RKO (cell line): Measurements from ENCODE around the gene ABCD3.

ENCODE experiments used
- DNase-seq: peaks from one replicate; pipeline ENCODE4 v3.0.0-alpha.2; 2016; ENCODE audit warnings: low spot score

The ABCD3 gene

DNA sequence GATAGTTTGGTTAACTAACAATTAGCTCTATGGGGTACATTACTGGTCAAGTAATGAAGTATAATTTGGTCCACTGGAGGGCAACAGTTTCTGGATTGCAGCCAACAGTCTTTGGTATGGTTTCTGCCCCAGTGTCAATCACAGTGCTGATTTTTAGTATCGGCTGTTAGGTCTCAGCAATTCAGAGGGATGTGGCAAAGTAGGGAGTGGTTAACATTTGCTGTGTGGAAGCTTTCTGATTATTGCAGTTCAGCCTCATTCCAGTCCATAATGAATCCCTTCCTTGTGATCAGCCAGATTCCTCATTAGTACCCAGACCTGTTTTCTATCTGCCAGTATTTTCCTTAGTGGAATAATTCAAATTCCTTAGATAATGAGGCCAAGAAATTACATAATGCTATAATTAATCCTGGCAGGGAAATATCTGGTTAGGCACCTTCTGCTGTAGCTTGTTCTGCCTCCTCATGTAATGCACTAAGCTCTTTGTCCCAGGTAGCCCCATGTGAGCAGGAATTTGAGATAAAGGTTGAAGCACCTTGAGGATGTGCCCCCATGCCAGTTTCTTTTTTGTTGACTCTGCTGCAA lies 109.3 kb downstream of the ABCD3 start:
- DNase-seq: no peak

DNA sequence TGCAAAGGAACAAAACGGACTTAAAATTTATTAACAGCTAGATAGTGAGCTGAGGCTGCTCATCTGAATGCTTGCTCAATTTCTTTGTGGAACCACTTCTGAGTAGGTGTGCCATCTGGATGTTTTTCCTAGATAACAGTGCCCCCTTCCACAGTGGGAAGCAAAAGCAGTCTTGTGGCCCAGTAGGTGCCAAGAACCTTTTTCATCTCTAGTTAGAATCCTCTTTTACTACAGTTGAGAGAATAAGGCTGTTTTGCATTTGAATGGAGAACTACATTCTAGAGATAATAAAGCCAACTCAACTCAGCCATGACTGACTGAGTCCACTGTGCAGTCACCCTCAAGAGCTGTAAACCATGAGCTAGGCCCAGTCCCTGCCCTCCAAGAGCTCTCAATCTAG lies 110.1 kb downstream of the ABCD3 start:
- no peak for DNase-seq

DNA sequence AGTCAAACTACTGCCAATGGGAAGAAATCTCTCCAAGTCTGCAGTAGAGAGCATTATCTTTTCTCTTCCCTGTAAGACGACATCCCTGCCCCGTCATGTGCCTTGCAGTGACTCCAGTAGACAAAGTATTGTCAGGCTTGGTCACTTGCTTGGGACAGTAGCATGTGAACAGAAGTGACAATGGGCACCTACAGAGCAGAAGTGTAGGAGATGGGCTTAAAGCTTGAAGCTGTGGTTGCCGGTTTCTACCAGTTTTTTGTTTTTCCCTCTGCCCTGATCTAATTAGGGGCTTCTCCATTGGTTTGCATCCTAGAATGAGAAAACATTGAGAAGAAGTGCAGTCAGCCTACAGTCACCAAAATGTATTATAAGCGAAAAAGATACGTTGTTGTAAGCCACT lies 110.6 kb downstream of the ABCD3 start:
- no peak for DNase-seq

DNA sequence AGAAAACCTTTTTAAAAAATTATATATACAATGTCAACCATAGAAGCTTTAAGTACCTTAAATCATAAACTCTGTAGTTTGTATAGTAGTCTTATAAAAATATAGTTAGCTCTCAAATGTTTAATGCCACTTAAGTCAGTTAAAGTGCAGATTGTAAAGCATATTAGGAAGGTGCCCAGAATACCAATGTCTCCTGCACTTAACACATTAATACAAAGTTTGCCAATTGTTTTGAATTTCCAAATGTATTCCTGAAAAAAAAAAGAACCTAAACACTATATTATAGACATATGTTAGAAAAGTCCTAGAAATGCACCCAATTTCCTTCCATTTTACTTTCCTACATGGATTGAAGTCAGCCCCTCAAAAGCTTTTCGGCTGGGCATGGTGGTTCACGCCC lies 111.2 kb downstream of the ABCD3 start:
- DNase-seq: no peak

DNA sequence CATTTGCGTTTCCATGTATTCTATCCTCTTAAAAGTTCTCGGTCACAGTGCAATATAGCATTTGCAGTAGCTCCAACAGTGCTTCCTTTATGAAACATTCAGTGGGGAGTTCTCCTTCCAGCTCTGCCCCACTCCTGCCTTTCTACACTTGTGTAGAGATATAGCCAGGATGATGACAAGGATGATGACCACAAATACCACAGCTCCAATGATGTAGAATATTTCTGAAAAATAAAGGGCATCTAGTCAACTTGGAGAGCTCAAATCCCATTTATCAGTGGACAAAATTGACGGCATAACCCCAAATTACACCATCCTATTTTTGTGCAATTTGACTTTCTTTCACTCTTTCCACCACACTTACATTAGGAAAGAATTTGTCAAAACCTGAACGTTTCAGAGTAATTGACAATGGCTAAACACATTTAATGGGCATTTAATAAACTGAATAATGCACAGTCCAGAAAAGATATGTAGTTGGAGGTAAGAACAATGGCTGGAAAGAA lies 112.2 kb downstream of the ABCD3 start:
- DNase-seq: no peak

DNA sequence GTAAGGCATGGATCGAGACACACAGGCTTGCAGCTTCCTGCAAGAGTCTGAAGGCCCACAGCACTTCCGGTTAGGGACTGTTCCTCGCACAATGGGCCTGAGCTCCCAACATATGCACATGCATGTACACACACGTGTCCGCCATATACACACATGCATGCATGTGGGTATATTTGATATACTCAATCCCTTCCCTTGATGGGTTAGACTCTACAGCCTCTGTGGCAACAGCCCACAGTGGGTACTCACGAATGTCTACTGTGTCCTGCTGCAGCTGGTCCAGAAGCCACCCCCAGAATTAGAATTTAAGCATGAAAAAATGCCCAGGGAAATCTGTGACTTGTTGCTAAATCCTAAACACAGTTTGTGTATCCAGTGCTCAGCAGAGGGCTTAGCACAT lies 113.5 kb downstream of the ABCD3 start:
- DNase-seq: no peak

DNA sequence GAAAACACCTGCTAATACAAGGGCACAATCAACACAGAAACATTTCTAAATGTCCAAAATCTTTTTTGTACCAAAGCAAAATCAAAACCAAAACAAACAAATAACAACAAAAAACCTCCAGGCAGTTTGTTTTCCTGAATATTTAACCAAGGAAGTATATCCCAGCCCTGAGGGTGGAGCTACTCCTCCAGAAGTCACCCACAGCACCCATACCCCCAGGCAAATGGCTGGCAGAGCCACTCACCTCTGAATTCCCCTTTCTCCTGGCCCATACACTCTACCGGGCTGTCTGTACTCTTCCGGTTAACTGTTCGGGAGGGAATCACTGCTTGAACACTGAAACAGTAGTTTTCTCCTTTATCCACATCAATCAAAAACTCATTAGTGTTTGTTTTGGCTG lies 113.9 kb downstream of the ABCD3 start:
- DNase-seq: no peak

DNA sequence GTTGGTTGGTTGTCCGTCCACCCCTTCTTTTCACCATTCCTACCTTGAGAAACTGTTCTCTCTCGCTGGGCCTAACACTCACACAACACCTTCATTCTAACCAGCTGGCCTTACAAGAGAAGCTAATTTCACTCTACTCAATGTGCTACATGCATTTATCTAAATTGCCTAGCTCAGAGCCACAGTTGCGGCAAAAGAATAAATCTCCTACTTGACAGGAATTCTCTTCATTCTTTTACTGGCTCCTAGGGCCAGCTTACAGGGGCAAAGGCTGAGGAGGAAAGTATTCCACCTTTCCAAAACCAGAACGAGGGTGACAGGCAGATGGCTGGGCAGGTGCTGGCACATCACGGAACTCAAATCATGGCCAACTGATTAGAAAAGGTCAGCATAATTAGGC lies 116.9 kb downstream of the ABCD3 start:
- DNase-seq: no peak

DNA sequence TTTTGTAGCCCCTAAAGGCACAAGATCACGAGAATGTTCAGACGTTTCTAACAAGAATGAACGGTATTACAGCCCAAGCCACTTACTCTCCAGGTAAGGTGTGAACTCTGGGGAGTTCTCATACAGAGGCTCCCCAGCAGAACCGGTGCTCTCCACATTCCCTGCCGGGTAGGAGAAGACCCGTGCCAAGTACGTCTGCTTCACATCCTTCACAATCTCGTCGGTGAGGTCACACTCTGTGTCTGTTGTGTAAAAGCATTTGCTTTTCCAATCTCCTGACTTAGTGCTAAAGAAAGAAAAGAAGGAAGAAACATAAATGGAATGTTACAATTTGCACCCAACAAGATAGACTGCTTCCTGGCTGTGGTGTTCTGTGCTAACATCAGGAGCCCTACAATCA lies 117.7 kb downstream of the ABCD3 start:
- DNase-seq: no peak

DNA sequence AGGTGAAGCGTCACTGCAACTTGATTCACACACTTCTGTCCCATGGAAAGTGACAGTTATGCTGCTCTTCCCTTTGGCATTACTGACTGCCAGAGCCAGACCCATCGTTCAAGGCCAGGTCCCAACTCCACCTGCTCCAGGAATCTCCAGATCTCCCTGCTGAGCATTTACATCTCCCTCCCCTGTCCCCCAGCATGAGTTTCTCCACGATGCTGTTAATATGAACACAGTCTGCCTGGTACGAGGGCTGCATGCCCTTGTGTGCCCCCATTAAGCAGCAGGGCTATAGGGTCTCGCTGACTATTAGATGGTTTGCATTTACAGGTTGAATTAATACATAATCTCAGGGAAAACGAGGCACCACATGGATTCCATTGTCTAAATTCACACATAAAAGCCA lies 119.1 kb downstream of the ABCD3 start:
- DNase-seq: no peak

DNA sequence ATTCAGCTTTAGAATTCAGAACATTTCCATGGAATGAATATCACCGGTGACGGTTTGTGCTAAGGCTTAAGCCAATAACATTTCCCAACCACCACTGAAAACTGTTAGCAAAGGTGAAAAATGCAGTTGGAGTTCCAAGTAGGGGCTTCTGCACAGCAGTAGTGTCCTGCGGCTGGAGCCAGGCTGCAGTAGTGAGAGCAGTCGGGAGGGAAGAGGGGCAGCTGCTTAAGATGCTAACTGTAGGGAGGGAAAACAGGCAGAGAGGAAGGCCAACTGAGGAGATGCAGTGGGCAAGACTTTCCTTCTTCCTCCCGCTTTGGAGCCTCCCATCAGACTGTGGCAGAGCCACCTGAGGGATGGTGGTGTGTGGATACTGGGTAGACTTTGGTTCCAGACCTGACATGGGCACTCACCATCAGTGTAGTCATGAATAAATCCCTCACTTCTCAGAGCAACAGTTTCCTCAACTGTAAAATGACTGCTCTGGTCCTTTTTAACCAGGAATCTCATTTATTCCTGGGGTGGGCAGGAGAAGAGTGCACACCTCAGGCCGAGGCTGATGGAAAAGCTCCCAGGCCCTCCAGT lies 120.1 kb downstream of the ABCD3 start:
- DNase-seq: no peak

DNA sequence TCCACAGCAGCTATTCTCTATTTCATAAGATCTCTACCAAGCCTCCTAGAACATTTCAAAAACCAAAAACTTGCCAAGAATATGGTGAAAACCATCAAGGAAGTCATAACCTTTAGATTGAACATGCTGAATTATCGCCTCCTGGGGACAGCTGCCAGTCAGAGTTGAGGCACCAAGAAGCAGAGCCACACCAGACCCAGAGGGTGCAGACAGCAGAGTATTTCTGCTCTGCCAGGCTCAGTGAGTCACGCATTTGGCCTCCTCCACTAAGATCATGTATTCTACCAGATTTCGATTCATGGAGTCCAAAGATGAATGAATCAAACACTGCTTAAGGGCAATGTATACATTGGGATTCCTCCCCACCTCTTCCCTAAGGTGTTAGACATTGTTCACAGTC lies 121.3 kb downstream of the ABCD3 start:
- peak; percentile 20 for DNase-seq

DNA sequence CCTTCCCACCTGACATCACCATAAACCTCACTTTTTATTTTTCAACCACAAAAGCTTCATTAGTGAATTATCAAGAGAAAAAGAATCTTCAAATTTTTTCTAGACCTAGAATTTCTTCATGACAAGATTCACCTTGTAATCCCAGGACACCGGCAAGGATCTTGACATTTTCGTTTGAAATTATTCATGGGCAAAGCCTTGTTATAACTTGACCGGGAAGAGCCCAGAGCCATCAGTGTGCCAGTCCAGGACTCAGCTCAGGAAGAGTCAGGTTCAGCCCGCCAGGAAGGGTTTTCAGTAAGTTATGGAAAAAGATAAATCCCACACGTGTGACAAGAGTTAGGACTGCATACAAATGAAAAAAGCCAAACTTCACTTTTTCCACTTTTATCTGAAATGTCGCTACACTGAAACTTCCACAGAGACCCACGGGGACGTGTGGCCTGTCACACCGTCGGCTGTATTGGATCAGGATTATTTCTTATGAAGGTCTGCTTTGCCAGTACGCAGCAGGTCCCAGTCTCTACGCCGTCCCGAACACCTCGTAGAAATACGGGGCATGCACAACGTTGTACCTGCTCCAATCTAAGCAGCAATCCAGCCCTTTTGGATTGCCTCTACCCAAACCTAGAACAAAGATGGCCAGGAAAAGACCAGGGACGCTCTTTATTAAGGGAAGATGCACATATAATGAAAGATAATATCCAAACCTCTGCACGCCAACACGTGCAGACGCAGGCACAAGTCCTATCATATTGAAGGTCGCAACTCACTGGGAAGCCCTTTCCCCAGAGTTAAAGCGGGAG lies 122.5 kb downstream of the ABCD3 start:
- DNase-seq: peak; percentile 14

DNA sequence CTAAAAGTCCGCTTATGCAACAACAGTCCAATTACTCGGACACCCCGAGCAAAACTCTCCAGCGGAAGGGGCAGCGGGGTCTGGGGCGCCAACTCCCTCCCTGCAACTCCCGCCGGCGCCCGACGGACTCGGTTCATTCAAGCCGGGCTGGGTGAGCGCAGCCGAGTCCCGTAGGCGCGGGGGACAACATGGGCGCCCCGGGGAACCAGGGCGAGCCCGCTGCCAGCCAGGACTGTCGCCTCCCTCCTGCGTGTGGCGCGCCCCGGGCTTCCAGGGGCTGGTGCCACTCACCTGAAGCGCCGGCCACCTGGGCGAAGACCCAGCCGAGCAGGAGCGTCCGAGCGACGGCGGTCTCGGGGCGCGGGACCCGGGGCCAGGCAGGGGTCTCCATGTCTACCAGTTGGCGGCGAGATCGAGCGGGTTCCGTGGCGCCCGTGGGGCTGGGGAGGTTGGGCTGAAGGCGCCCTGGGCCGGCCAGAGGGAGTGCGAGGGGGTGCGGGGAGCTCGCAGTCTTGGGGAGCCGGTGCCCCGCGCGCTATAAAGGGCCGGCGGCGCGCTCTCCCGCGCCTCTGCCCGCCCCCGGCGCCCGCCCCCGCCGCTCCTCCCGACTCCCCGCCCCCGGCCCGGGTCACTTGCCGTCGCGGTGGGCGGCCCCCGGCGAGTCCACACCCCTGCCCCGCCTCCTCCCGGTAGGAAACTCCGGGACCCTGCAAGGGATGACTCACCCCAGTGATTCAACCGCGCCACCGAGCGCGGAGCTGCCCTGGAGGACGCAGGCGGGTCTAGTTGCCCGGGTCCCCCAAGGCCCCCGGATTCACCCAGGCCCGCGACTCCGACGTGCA lies 123.3 kb downstream of the ABCD3 start, which contains the start of gene F3:
Gene F3, minus strand, starts transcription at position 514 of the 842 bp plus-strand sequence. Its CDS starts 123 bp downstream, at position 391.
- peak; percentile 86 for DNase-seq

DNA sequence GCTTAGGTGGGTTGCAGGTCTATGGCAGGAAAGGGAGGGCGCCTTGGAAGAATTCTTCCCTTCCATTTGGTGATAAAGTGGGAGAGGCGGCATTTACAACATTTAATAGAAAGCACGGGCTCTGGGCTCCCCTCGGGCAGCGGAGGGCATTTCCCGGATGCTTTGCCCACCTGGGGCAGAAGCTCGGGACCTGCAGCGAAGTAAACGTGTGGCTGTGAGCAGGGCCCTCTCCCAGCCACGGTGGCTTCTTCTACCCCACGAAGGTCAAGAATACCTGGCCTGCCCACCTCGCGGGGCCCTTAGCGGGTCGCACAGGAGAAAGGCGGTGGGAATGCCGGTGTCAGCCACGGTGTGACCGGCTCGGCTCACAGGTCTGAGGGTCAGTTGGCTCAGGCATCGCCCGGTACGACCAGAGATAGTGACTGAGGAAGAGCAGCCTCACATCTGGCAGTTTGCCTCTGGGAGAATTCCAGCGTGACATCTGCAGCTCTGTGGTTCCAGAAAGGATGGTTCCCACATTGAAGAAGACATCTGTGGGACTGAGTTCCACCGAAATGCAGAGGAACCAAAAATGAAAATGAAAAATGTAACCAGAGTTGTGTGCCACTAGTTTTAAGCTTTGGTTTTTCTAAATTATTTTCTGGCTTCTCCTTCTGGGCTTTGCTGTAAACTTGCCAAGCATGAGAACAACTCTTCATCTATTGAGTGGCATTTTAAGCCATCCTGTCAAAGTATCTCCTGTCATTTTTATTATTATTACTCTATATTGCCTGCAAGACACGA lies 124.1 kb downstream of the ABCD3 start:
- no peak for DNase-seq

DNA sequence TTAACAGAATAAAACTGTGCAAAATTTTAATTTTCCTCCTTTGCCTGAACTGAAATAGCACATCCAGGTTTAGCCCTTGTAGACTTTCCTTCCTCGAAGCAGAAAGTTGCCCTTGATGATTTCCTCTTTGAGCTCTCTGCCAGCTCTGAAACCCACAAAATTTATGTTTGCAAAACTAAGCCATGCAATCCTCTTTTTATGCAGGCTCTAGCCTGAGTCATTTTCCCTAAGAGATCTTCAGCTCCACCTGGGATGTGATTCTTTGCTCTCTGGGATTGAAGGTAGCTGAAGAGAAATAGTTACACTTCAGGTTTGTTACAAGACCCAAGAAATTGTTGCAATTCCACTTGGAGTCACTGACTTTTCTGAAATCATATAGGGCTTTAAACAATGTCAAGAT lies 124.8 kb downstream of the ABCD3 start:
- DNase-seq: no peak

DNA sequence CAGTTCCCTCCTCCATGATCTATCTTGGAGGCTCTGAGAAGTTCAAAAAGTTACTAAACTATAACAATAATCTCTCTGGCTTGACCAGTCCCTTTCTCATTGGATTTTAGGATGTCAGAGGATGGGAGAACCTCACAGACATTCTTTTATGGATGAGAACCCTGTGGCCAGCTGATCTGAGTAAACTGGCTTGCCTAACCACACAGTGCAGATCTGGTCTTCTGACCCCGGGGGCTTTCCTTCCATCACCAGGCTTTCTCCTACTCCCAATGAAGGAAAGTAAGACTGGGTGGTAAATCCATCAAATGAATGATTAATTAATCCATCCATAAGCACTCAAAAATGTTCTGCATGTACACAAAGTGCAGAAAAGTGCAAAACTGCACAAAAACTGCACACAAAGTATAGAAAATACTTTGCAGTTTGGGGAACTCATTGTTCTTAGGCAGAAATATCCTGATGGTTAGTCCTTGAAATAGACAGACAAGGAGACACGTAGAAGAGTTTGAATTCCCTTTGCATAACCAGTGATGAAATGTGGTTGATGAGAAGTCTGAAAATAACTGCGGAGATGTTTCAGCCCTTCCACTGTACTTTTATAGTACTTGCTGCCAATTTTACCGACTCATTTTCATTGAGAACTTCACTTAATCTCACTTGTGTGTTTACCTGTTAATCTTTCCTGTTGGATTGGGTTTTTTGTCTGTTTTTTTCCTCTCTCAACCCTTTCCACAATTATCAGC lies 125.9 kb downstream of the ABCD3 start:
- DNase-seq: no peak

DNA sequence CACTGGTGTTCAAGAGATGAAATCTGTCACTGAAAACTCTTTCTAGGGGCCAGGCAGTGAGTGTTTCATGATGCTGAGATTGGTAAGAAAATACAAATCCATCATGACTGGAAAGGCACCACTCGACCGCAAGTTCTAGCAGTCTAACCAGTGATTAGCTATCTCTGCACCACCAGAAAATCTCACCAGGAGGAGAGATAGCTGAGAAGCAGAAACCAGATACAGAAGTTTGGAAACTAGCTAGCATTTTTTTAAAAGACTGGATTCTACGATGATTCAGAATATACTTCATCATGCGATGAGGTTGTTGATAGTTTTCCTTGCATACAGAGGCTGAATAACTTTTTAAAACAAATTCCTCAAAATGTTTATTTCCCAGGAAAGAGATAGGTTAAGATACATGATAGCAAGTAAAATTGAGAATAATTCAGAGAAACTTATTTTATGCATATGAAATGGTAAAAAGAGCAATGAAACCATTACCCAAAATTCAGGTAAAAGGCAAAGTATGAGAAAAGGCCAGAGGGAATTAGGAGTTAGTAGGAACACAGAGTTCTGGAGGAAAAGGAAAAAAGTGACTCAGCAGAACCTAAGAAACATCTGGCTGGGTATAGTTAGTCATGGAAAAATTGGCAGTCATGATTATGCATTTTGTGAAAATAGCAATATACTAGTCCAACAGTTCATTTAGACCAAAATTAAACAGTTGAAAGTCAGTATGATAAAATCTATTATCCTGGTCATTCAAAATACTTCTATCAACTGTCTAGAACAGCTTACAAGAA lies 126.7 kb downstream of the ABCD3 start:
- DNase-seq: peak; percentile 52

DNA sequence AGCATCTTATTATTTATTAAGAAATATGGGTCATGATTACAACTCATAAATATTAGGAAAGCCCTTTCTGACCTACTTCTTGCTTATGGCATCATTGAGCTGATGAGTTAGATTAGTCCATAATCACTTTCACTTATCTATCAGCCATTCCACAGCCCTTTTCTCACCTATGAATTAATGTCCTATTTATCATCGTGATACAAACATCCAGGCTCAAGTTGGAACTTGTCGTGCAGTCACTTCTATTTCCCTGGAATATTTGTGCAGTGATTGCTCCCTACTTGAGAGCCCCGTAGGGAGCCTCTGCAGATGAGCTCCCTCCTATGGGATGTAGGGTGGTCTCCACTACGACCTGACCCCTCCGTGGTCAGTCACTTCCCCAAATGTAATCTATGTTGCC lies 131.5 kb downstream of the ABCD3 start:
- no peak for DNase-seq

DNA sequence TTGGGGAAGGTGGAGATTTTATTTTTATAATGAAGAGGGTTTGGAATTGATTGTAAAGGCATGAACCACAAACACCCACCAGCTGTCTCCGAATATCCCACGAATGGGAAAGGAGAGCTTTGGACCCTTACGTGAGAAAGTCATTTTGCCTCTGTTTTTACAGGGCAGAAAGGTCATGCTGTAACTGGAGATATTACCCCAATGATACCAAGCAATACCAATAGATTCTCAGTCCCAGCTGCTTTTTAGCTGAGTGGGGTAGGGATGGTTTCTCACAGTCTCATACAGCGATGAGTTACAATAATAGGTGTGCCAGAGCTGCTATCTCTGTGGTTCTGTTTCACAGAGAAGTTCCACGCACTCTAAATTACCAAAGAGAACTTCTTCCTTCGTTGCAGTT lies 132.2 kb downstream of the ABCD3 start:
- no peak for DNase-seq
